ENCODE measurements around the gene THAP4. TPM values are rescaled to one million over a fixed set of nuclear protein-coding genes. Genes with fewer than 3 reads are reported as not detected.
A peak's percentile ranks its signal among the peaks of the same experiment; 100 is the strongest.

The THAP4 gene, protein sequence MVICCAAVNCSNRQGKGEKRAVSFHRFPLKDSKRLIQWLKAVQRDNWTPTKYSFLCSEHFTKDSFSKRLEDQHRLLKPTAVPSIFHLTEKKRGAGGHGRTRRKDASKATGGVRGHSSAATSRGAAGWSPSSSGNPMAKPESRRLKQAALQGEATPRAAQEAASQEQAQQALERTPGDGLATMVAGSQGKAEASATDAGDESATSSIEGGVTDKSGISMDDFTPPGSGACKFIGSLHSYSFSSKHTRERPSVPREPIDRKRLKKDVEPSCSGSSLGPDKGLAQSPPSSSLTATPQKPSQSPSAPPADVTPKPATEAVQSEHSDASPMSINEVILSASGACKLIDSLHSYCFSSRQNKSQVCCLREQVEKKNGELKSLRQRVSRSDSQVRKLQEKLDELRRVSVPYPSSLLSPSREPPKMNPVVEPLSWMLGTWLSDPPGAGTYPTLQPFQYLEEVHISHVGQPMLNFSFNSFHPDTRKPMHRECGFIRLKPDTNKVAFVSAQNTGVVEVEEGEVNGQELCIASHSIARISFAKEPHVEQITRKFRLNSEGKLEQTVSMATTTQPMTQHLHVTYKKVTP
- total RNA-seq (2021; ENCODE audit: unreplicated experiment): 71.2 TPM
- polyA plus RNA-seq (2012): 99.6 and 107 TPM in 2 replicates
- percentile 71 among the genes with signal in this experiment for Bru-seq, nascent RNA
- BruChase-seq, experiment 1, labeled RNA remaining after a 6-hour chase: percentile 71 among the genes with signal in this experiment
- BruChase-seq, experiment 2, labeled RNA remaining after a 2-hour chase: percentile 66 among the genes with signal in this experiment
- long read RNA-seq, transcript THAP4-204 (6 exons, 2,367 nt): major isoform, 73 of 106 reads
- long read RNA-seq, transcript THAP4-201 (2 exons, 581 nt): minor isoform, 6 of 106 reads
- long read RNA-seq, partial matches to known transcripts: 17 of 106 reads
- long read RNA-seq, other reads (novel, unspliced or antisense): 10 of 106 reads

DNA sequence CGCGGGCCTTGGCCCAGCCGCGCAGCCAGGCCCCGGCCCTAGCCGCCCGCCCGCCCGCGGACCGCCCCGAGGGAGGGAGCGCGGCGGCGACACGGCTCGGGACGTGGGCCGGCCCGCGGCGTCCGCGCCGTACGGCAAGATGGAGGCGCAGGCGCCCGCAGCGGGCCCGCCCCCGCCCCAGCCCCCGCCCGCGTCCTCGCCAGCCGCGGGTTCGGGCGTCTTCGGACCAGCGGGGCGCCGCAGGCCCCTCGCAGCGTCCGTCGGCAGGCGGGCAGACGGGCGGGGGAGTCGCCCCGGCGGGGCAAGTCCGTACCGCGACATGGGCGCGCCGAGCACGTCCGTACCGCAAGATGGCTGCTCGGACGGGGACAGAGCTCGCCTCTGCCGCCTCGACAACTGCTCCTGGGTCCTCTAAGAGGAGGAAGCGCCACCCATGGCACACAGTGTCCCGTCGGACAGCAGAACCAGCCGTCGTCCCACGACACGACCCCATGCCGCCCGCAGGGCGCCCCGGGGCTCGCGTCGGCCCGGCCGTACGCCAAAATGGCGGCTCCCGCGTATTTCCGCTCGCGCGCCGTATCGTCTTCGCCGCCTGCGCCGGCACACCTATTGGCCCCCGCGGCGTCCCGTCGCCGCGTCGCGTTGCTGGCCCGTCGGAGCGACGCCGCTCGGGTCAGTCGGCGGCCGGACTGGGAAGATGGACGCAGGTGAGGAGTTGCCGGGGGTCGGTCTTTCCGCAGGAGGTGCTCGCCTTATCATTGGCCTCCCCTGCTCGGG is at the start of gene THAP4, which contains the start of gene ATG4B:
TSS of gene THAP4 (minus strand) at position 141 of the 777 bp plus-strand sequence. CDS start 141 bp downstream, outside the sequence.
TSS of gene ATG4B (plus strand) at position 676 of the 777 bp plus-strand sequence. CDS start at position 698, 22 bp downstream.
- ChIA-PET POLR2A (interaction anchor here (1.8 kb wide), 1 partner anchor 11 kb away, joined by 4 read pairs; no protein-coding TSS in a partner anchor), CTCF (no interaction called here), RAD21 (ENCODE audit: low non-redundant PET in 1 of 2, low total read pairs in 2 of 2, uncharacterized antibody in 2 of 2, unreplicated experiment in 2 of 2) (interaction anchor here in 1 of 2 experiments (0.5 kb wide), 1 partner anchor 13 kb away, joined by 3 read pairs; no protein-coding TSS in a partner anchor)
- peaks cover 5 to 7% of the 10 kb centered on the region in 2 experiments; a peak in 2 of 4 replicates for H3K9me3 ChIP-seq (ENCODE audit: control insufficient read depth in 1 of 2, insufficient read depth in 1 of 2, low read depth in 1 of 2, low read length in 2 of 2)
- peak within 1 kb of the TSS; percentile 72 to 80 for H3K4me3 ChIP-seq (replicated peaks in 1 of 2; ENCODE audit: low read depth in 1 of 2, low read length in 2 of 2)
- DNase-seq (ENCODE audit: low read depth, low spot score) (peak; percentile 78), ATAC-seq (peak; percentile 79)
- H3K27me3 ChIP-seq (ENCODE audit: insufficient read depth, low read length): no peaks in the 10 kb centered on the region
- peaks cover 88% of the 10 kb centered on the region for H3K79me2 ChIP-seq (ENCODE audit: insufficient read depth, low read length)
- H3K9ac ChIP-seq (ENCODE audit: low read length): peak within 1 kb of the TSS; percentile 91
- no TSS peak for BruUV-seq (replicated peaks)
- peak within 1 kb of the TSS; percentile 88 for H3K27ac ChIP-seq (ENCODE audit: low read depth, low read length)
- H3K36me3 ChIP-seq (ENCODE audit: control insufficient read depth in 1 of 2, insufficient read depth in 2 of 2, low read length in 2 of 2): peaks cover 8 to 31% of the 10 kb centered on the region in 2 experiments; a peak in 3 of 4 replicates
- no peaks in the 10 kb centered on the region; the same call in 1 of the 2 replicates for H4K20me1 ChIP-seq (ENCODE audit: insufficient read depth)
- H3K4me1 ChIP-seq (ENCODE audit: control insufficient read depth in 1 of 2, insufficient read depth in 2 of 2, low read length in 2 of 2): peaks cover 7 to 24% of the 10 kb centered on the region in 2 experiments; a peak in 3 of 4 replicates
- no peak within 1 kb of the TSS for H2AFZ ChIP-seq (ENCODE audit: low read depth, low read length, poor library complexity, severe bottlenecking)
- no peaks in the 10 kb centered on the region for H3K9me2 ChIP-seq (ENCODE audit: insufficient read depth)
- intact Hi-C loops (cut with micrococcal nuclease): loop anchor here (5.0 kb wide), 3 partner anchors 80 to 280 kb away; partner anchors contain the start of genes BOK, FARP2 and STK25
- peak within 1 kb of the TSS; percentile 91 for H3K4me2 ChIP-seq (ENCODE audit: low read length)
- TF ChIP-seq RAD21 (IDR thresholded peaks at IDR 0.05; ENCODE audit: low read depth) (no peak), ZNF274 (IDR thresholded peaks at IDR 0.05; ENCODE audit: low read depth, low read length) (no peak), EGR1 (IDR thresholded peaks at IDR 0.05; ENCODE audit: low read depth) (peak; percentile 94), ELF1 (IDR thresholded peaks at IDR 0.05; ENCODE audit: borderline replicate concordance, low read depth) (no peak; the same call in 1 of the 2 replicates), SP1 (IDR thresholded peaks at IDR 0.05; ENCODE audit: low read depth) (peak; percentile 91), CEBPB (IDR thresholded peaks at IDR 0.05; ENCODE audit: low read depth) (no peak), ZFX (IDR thresholded peaks at IDR 0.05) (peak; percentile 38), MAX (IDR thresholded peaks at IDR 0.05) (peak; percentile 62; the same call in 1 of the 2 replicates), ATF3 (IDR thresholded peaks at IDR 0.05) (no peak), POLR2A (IDR thresholded peaks at IDR 0.05; ENCODE audit: borderline replicate concordance, extremely low read depth, insufficient read depth, insufficient read length) (no peak), FOSL1 (IDR thresholded peaks at IDR 0.05; ENCODE audit: low read depth) (no peak), EZH2phosphoT487 (IDR thresholded peaks at IDR 0.05; ENCODE audit: borderline replicate concordance) (no peak), YY1 (IDR thresholded peaks at IDR 0.05; ENCODE audit: extremely low read depth, insufficient replicate concordance, low read depth, low read length) (peak; percentile 98), SRF (IDR thresholded peaks at IDR 0.05; ENCODE audit: low read depth) (peak; percentile 96), CBX3 (IDR thresholded peaks at IDR 0.05; ENCODE audit: low read depth) (peak; percentile 79), POLR2AphosphoS5 (IDR thresholded peaks at IDR 0.05; ENCODE audit: low read depth, low read length) (peak; percentile 85), JUND (IDR thresholded peaks at IDR 0.05) (no peak)
- TF ChIP-seq, protein P1, sequence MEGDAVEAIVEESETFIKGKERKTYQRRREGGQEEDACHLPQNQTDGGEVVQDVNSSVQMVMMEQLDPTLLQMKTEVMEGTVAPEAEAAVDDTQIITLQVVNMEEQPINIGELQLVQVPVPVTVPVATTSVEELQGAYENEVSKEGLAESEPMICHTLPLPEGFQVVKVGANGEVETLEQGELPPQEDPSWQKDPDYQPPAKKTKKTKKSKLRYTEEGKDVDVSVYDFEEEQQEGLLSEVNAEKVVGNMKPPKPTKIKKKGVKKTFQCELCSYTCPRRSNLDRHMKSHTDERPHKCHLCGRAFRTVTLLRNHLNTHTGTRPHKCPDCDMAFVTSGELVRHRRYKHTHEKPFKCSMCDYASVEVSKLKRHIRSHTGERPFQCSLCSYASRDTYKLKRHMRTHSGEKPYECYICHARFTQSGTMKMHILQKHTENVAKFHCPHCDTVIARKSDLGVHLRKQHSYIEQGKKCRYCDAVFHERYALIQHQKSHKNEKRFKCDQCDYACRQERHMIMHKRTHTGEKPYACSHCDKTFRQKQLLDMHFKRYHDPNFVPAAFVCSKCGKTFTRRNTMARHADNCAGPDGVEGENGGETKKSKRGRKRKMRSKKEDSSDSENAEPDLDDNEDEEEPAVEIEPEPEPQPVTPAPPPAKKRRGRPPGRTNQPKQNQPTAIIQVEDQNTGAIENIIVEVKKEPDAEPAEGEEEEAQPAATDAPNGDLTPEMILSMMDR (IDR thresholded peaks at IDR 0.05 in 2 of 3, conservative IDR thresholded peaks at IDR 0.05 in 1 of 3; ENCODE audit: borderline replicate concordance in 1 of 3, insufficient read depth in 1 of 3, low read depth in 2 of 3, low read length in 2 of 3): no peak
- TF ChIP-seq, protein P2, sequence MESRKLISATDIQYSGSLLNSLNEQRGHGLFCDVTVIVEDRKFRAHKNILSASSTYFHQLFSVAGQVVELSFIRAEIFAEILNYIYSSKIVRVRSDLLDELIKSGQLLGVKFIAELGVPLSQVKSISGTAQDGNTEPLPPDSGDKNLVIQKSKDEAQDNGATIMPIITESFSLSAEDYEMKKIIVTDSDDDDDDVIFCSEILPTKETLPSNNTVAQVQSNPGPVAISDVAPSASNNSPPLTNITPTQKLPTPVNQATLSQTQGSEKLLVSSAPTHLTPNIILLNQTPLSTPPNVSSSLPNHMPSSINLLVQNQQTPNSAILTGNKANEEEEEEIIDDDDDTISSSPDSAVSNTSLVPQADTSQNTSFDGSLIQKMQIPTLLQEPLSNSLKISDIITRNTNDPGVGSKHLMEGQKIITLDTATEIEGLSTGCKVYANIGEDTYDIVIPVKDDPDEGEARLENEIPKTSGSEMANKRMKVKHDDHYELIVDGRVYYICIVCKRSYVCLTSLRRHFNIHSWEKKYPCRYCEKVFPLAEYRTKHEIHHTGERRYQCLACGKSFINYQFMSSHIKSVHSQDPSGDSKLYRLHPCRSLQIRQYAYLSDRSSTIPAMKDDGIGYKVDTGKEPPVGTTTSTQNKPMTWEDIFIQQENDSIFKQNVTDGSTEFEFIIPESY (IDR thresholded peaks at IDR 0.05; ENCODE audit: extremely low read depth, insufficient replicate concordance, low read length): peak; percentile 79

Measured in HCT116 (cell line).